ENCODE results near the gene FAM131A.

- TF ChIP-seq, protein P1, sequence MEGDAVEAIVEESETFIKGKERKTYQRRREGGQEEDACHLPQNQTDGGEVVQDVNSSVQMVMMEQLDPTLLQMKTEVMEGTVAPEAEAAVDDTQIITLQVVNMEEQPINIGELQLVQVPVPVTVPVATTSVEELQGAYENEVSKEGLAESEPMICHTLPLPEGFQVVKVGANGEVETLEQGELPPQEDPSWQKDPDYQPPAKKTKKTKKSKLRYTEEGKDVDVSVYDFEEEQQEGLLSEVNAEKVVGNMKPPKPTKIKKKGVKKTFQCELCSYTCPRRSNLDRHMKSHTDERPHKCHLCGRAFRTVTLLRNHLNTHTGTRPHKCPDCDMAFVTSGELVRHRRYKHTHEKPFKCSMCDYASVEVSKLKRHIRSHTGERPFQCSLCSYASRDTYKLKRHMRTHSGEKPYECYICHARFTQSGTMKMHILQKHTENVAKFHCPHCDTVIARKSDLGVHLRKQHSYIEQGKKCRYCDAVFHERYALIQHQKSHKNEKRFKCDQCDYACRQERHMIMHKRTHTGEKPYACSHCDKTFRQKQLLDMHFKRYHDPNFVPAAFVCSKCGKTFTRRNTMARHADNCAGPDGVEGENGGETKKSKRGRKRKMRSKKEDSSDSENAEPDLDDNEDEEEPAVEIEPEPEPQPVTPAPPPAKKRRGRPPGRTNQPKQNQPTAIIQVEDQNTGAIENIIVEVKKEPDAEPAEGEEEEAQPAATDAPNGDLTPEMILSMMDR (IDR thresholded peaks at IDR 0.05) = no peak
- no peak for TF ChIP-seq POLR2A (IDR thresholded peaks at IDR 0.05)
These were observed 17.4 kb downstream of the FAM131A start for GRCh38 chr3:184354754-184355153.

Data from right lobe of liver (tissue), 4 donors.